H1 (cell line): ENCODE measurements around the gene ROM1. TPM values are rescaled to one million over a fixed set of nuclear protein-coding genes. Genes with fewer than 3 reads are reported as not detected.

Experiments used
- CTCF ChIA-PET: fragments of 300-600 bp; sonication (Branson Sonifier 250); formaldehyde crosslinking; loops from one replicate; lab custom pipeline; 2021; ENCODE audit not compliant: partially characterized antibody; lab: Charles Lee
- POLR2A ChIA-PET: fragments of 300-600 bp; sonication (Branson Sonifier 250); formaldehyde crosslinking; loops from one replicate; lab custom pipeline; 2021; ENCODE audit warnings: inconsistent platforms; ENCODE audit not compliant: partially characterized antibody; lab: Charles Lee
- DNase-seq, 2 experiments: peaks; one replicate each; pipeline versions ENCODE4 v3.0.0 to v3.0.0-alpha.2; 2010 to 2022; ENCODE audit warnings: low spot score in 2 of 2, low read depth in 1 of 2, mixed read lengths in 1 of 2
- FAIRE-seq: peaks from 2 replicates; lab custom pipeline; 2011; peaks lifted over from hg19 to GRCh38; lab: Jason Lieb, UNC
- H2AFZ ChIP-seq: 2 replicates; pipeline ENCODE4 v1.8.1; 2012; ENCODE audit warnings: low read length, inconsistent platforms
- H2AK5ac ChIP-seq: 2 replicates; pipeline ENCODE4 v1.6.1; 2013; ENCODE audit warnings: low read depth, low read length
- H2BK120ac ChIP-seq: replicated peaks from 2 replicates; pipeline ENCODE3; 2013; ENCODE audit warnings: low read depth, low read length, inconsistent platforms
- H2BK12ac ChIP-seq: 2 replicates; pipeline ENCODE4 v1.6.1; 2013; ENCODE audit warnings: low read depth, low read length
- H2BK15ac ChIP-seq: 2 replicates; pipeline ENCODE4 v1.6.1; 2013; ENCODE audit warnings: low read length
- H2BK20ac ChIP-seq: 2 replicates; pipeline ENCODE4 v1.6.1; 2013; ENCODE audit warnings: low read length
- H2BK5ac ChIP-seq: 2 replicates; pipeline ENCODE4 v1.6.1; 2013; ENCODE audit warnings: low read depth, low read length
- H3K14ac ChIP-seq: 2 replicates; pipeline ENCODE4 v1.6.1; 2013; ENCODE audit warnings: inconsistent platforms; ENCODE audit not compliant: insufficient read length
- H3K18ac ChIP-seq: 2 replicates; pipeline ENCODE4 v1.6.1; 2013; ENCODE audit warnings: low read length; ENCODE audit errors: extremely low read depth
- H3K23ac ChIP-seq: 2 replicates; pipeline ENCODE4 v1.6.1; 2013; ENCODE audit warnings: inconsistent platforms; ENCODE audit not compliant: insufficient read length
- H3K23me2 ChIP-seq: 2 replicates; pipeline ENCODE4 v1.6.1; 2013; ENCODE audit warnings: low read depth, low read length
- H3K27ac ChIP-seq: 2 replicates; pipeline ENCODE4 v1.6.1; 2011; ENCODE audit warnings: low read depth, low read length, inconsistent platforms
- H3K27me3 ChIP-seq, 4 experiments: replicated peaks in 1 of 4; 1 replicate in 1 of 4; 2 replicates in 3 of 4; pipeline versions ENCODE4 v1.6.1 to v1.8.1; 2011 to 2013; ENCODE audit warnings: low read length in 3 of 4, mild to moderate bottlenecking in 3 of 4, inconsistent platforms in 2 of 4, mixed read lengths in 2 of 4, moderate library complexity in 1 of 4; ENCODE audit not compliant: control insufficient read depth in 3 of 4, insufficient read depth in 3 of 4; ENCODE audit errors: extremely low read depth in 1 of 4
- H3K36me3 ChIP-seq, 4 experiments: 2 replicates each; pipeline versions ENCODE4 v1.6.1 to v1.8.1; 2011 to 2013; ENCODE audit warnings: mild to moderate bottlenecking in 4 of 4, low read length in 3 of 4, moderate library complexity in 2 of 4, control low read depth in 1 of 4, inconsistent platforms in 1 of 4; ENCODE audit not compliant: insufficient read depth in 4 of 4, control insufficient read depth in 2 of 4
- H3K4ac ChIP-seq: replicated peaks from 2 replicates; pipeline ENCODE3; 2013; ENCODE audit warnings: low read length, low read depth, mixed read lengths, inconsistent platforms; ENCODE audit not compliant: insufficient read length
- H3K4me1 ChIP-seq, 4 experiments: replicated peaks in 1 of 4; 1 replicate in 1 of 4; 2 replicates in 3 of 4; pipeline versions ENCODE4 v1.6.1 to v1.8.1; 2011 to 2013; ENCODE audit warnings: low read length in 3 of 4, inconsistent platforms in 2 of 4, mixed read lengths in 1 of 4; ENCODE audit not compliant: insufficient read depth in 4 of 4, control insufficient read depth in 3 of 4
- H3K4me2 ChIP-seq, 2 experiments: 2 replicates each; pipeline versions ENCODE4 v1.6.1 to v1.8.1; 2011 to 2013; ENCODE audit warnings: low read depth in 2 of 2, low read length in 2 of 2, control low read depth in 1 of 2, inconsistent platforms in 1 of 2, mild to moderate bottlenecking in 1 of 2; ENCODE audit not compliant: insufficient read depth in 1 of 2
- H3K4me3 ChIP-seq, 4 experiments: fragments of 200-600, 300-600 bp in 1 of 4; sonication (generic), shearing (Covaris generic), sonication (Bioruptor Twin) in 1 of 4; 2 replicates each; pipeline versions ENCODE4 v1.5.1 to v1.8.1; 2011 to 2016; ENCODE audit warnings: low read length in 4 of 4, low read depth in 3 of 4, control low read depth in 2 of 4, inconsistent platforms in 2 of 4, mild to moderate bottlenecking in 2 of 4, mixed read lengths in 1 of 4, moderate library complexity in 1 of 4; ENCODE audit not compliant: insufficient read depth in 2 of 4; ENCODE audit errors: extremely low read depth in 1 of 4
- H3K56ac ChIP-seq: replicated peaks from 2 replicates; pipeline ENCODE3; 2013; ENCODE audit warnings: low read depth, mild to moderate bottlenecking, mixed read lengths, low read length, inconsistent platforms; ENCODE audit not compliant: insufficient read length
- H3K79me1 ChIP-seq: 2 replicates; pipeline ENCODE4 v1.6.1; 2013; ENCODE audit warnings: low read depth, low read length, control low read depth
- H3K79me2 ChIP-seq, 2 experiments: 2 replicates each; pipeline versions ENCODE4 v1.6.1 to v1.8.1; 2012 to 2013; ENCODE audit warnings: low read length in 2 of 2, mild to moderate bottlenecking in 2 of 2, inconsistent platforms in 1 of 2; ENCODE audit not compliant: insufficient read depth in 2 of 2, control insufficient read depth in 1 of 2
- H3K9ac ChIP-seq, 4 experiments: replicated peaks in 1 of 4; 1 replicate in 1 of 4; 2 replicates in 3 of 4; pipeline versions ENCODE4 v1.6.1 to v1.8.1; 2011 to 2013; ENCODE audit warnings: low read depth in 3 of 4, low read length in 3 of 4, control low read depth in 2 of 4, mild to moderate bottlenecking in 2 of 4, moderate library complexity in 2 of 4, inconsistent platforms in 1 of 4; ENCODE audit errors: extremely low read depth in 1 of 4
- H3K9me3 ChIP-seq, 2 experiments: 2 replicates each; pipeline versions ENCODE4 v1.6.1 to v1.8.1; 2012 to 2013; ENCODE audit warnings: mild to moderate bottlenecking in 2 of 2, moderate library complexity in 2 of 2, control low read depth in 1 of 2, inconsistent platforms in 1 of 2, low read depth in 1 of 2, low read length in 1 of 2, mixed read lengths in 1 of 2; ENCODE audit not compliant: insufficient read depth in 2 of 2
- H4K20me1 ChIP-seq, 2 experiments: replicated peaks in 1 of 2; 2 replicates each; pipeline versions ENCODE3 to v1.8.1; 2011 to 2013; ENCODE audit warnings: inconsistent platforms in 2 of 2, low read length in 2 of 2, mild to moderate bottlenecking in 1 of 2; ENCODE audit not compliant: insufficient read depth in 2 of 2, control insufficient read depth in 1 of 2
- H4K5ac ChIP-seq: 2 replicates; pipeline ENCODE4 v1.6.1; 2013; ENCODE audit warnings: low read length, low read depth, mixed read lengths, inconsistent platforms; ENCODE audit not compliant: insufficient read length
- H4K8ac ChIP-seq: 2 replicates; pipeline ENCODE4 v1.8.0; 2013; ENCODE audit warnings: mild to moderate bottlenecking, moderate library complexity, low read length, inconsistent platforms; ENCODE audit not compliant: insufficient read depth; ENCODE audit errors: extremely low read depth
- H4K91ac ChIP-seq: replicated peaks from 2 replicates; pipeline ENCODE3; 2013; ENCODE audit warnings: low read length, mixed read lengths, inconsistent platforms; ENCODE audit not compliant: insufficient read length
- CEBPB ChIP-seq: IDR thresholded peaks from 2 replicates; pipeline ENCODE4 v1.6.1; 2012; ENCODE audit warnings: low read depth, low read length
- KDM1A ChIP-seq: fragments of 200-600, 300-600 bp; sonication (generic); IDR thresholded peaks from 2 replicates; pipeline ENCODE4 v1.7.1; 2016; ENCODE audit warnings: mild to moderate bottlenecking, low read length, borderline replicate concordance
- KDM4A ChIP-seq: IDR thresholded peaks from one replicate; pipeline ENCODE4 v1.7.1; 2012; ENCODE audit warnings: low read depth, mild to moderate bottlenecking, moderate library complexity, low read length, inconsistent platforms; ENCODE audit not compliant: severe bottlenecking
- RXRA ChIP-seq: IDR thresholded peaks from 2 replicates; pipeline ENCODE4 v1.6.1; 2011; ENCODE audit warnings: low read depth, mild to moderate bottlenecking, low read length, moderate library complexity; ENCODE audit not compliant: insufficient read depth
- WGBS, 2 experiments: shearing (Covaris generic) in 1 of 2; methylation state at CpG; one replicate each; pipeline versions ENCODE4 v1.1.6 to v1.1.7; 2013 to 2015; ENCODE audit warnings: low lambda C conversion rate in 2 of 2, mixed read lengths in 2 of 2, inconsistent platforms in 1 of 2, low coverage in 1 of 2, missing lambda C conversion rate in 1 of 2; ENCODE audit not compliant: insufficient replicate concordance in 2 of 2, insufficient coverage in 1 of 2, insufficient read length in 1 of 2; ENCODE audit errors: extremely low coverage in 1 of 2, missing lambda C conversion rate in 1 of 2; 5-methylcytosine and 5-hydroxymethylcytosine counted together
- long read RNA-seq, 2 experiments: library from RNA in 1 of 2; library from capped mRNA in 1 of 2; stranded (forward); transcript quantifications; one replicate each; pipeline ENCODE4 v2.0.0, GENCODE V29; 2021; ENCODE audit warnings: inconsistent platforms in 1 of 2
- polyA minus RNA-seq, 3 experiments: library from RNA; depleted of rRNA, polyadenylated mRNA; stranded (reverse); fragments of >200 nt; gene quantifications; 1 replicate in 2 of 3; 2 replicates in 1 of 3; pipeline ENCODE4 v1.2.3, GENCODE V29; 2011
- polyA plus RNA-seq, 7 experiments: library from polyadenylated mRNA; depleted of rRNA in 3 of 7; stranded (reverse) in 5 of 7; unstranded in 2 of 7; fragments of >200 nt in 5 of 7; fragments of 200-250 nt in 2 of 7; gene quantifications; 1 replicate in 5 of 7; 2 replicates in 1 of 7; 4 replicates in 1 of 7; pipeline versions ENCODE4 v1.2.1 to v1.2.3, GENCODE V29; 2011 to 2013; ENCODE audit warnings: missing spikeins in 2 of 7, mixed read lengths in 2 of 7
- total RNA-seq: library from RNA; stranded (reverse); fragmentation: NEBNext Ultra II Directional; extraction: Animal tissue kit (Norgen Biotek cat#: 25700); gene quantifications from 2 replicates; pipeline ENCODE4 v1.2.1, GENCODE V29; 2021
- TF ChIP-seq, protein P1 (sequence below): IDR thresholded peaks from 2 replicates; pipeline ENCODE4 v1.6.1; 2011; ENCODE audit warnings: low read depth, mild to moderate bottlenecking, low read length; ENCODE audit not compliant: insufficient read depth

Gene ROM1, protein sequence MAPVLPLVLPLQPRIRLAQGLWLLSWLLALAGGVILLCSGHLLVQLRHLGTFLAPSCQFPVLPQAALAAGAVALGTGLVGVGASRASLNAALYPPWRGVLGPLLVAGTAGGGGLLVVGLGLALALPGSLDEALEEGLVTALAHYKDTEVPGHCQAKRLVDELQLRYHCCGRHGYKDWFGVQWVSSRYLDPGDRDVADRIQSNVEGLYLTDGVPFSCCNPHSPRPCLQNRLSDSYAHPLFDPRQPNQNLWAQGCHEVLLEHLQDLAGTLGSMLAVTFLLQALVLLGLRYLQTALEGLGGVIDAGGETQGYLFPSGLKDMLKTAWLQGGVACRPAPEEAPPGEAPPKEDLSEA
- total RNA-seq (0.55 and 2.2 TPM in 2 replicates), polyA plus RNA-seq (2011; rRNA removed) (0.86 and 0.91 TPM in 2 replicates), polyA minus RNA-seq (2011; rRNA and poly(A)+ RNA removed) (1.7 TPM in 1 of 2 replicates, not detected in the other)
- polyA plus RNA-seq (2011; cell fraction: cytosol; rRNA removed): 1.0 TPM
- polyA plus RNA-seq (2011; cell fraction: nucleus; rRNA removed): 1.1 TPM
- 1.8 to 2.8 TPM (median 2.1 TPM) in 4 replicates for polyA plus RNA-seq (2012, experiment 1 of 2)
- 1.3 TPM for polyA plus RNA-seq (2012, experiment 2 of 2)
- 0.55 TPM for polyA plus RNA-seq (2013, experiment 1 of 2)
- polyA plus RNA-seq (2013, experiment 2 of 2): 0.64 TPM
- not detected for polyA minus RNA-seq (2011; cell fraction: cytosol; rRNA and poly(A)+ RNA removed)
- polyA minus RNA-seq (2011; cell fraction: nucleus; rRNA and poly(A)+ RNA removed): not detected
- long read RNA-seq, experiment 1, partial matches to known transcripts: 0 of 2 reads
- long read RNA-seq, experiment 1, other reads (novel, unspliced or antisense): 0 of 2 reads
- long read RNA-seq, experiment 2, partial matches to known transcripts: 0 of 6 reads
- long read RNA-seq, experiment 2, other reads (novel, unspliced or antisense): 5 of 6 reads

DNA sequence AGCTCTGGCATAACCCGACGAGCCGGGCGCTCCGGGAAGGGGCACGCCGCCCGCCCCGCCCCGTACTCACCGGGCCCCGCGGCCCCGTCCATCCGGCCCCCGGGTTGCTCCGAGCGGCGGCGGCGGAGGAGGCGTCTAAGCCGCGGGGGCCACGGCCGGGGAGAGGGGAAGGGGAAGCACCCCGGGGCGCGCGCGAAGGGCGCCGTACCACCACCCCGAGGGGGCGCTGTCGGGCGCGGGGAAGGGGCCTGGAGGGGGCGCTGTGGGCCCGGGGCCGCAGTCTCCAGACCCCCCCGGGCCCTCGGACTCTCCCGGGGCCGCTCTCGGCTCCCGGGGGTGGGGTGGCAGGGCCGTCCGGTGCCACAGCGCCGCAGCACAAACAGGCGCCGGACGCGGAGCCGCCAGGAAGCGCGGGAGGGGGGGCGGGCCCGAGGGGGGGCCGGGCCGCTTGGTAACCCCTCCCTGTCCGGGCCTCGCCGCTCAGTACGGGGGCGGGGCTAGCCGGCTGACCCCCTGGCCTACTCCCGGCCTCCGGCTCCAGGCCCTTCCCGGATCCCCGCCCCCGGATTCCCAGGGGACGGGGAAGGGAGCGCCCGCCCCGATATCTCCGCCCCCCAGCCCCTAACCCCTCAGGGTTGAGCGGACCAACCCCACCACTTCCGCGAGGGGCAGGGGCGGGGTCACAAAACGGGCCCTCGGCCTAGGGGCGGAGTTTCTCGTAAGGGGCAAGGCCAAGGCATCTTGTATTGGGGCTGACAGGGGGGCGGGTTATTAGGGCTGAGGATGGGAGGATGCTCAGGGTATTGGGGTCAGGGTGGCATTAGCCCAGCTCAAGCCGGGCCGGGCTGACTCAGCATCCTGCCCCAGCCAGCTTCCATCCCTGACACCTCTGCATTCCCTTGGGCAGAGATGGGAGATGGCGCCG, at the start of gene ROM1, which contains the start of gene EML3:
Gene ROM1 (plus strand): TSS at position 892 of the 925 bp plus-strand sequence. CDS start 25 bp downstream, at position 917.
Gene EML3 (minus strand): TSS at position 410 of the 925 bp plus-strand sequence. CDS start 318 bp downstream, at position 92.
- ChIA-PET CTCF (interaction anchor here (0.7 to 10.2 kb wide), 22 partner anchors 8 to 188 kb away, joined by 3 to 97 read pairs (median 4); partner anchors contain the start of genes B3GAT3, C11orf98, CSKMT and EEF1G), POLR2A (interaction anchor here (0.9 to 15.8 kb wide), 16 partner anchors 8 to 243 kb away, joined by 3 to 235 read pairs (median 6); partner anchors contain the start of genes B3GAT3, BSCL2, C11orf98 and CSKMT)
- WGBS, 2 experiments: 13% methylated on average over 18 of the region's 91 CpGs; no CpG with 5 or more reads in 1 of the 2 experiments
- H3K79me2 ChIP-seq: no peaks in the 10 kb centered on the region
- DNase-seq: peak; percentile 85 to 94
- no peak within 1 kb of the TSS; a peak in 1 of 7 replicates for H3K9ac ChIP-seq
- H3K9me3 ChIP-seq: no peaks in the 10 kb centered on the region
- peaks cover 0 to 19% (median 12%) of the 10 kb centered on the region in 4 experiments; a peak in 6 of 7 replicates for H3K4me1 ChIP-seq
- H3K23me2 ChIP-seq: peaks cover 9% of the 10 kb centered on the region; the same call in 1 of the 2 replicates
- H3K18ac ChIP-seq: peak within 1 kb of the TSS; percentile 83
- peak within 1 kb of the TSS; percentile 71 for H4K91ac ChIP-seq
- H4K8ac ChIP-seq: peak within 1 kb of the TSS; percentile 45
- no peak within 1 kb of the TSS for H2BK20ac ChIP-seq
- H2BK120ac ChIP-seq: no peak within 1 kb of the TSS
- H3K27ac ChIP-seq: no peak within 1 kb of the TSS
- no peak within 1 kb of the TSS for H3K14ac ChIP-seq
- H3K36me3 ChIP-seq: no peaks in the 10 kb centered on the region; a peak in 2 of 8 replicates
- peak within 1 kb of the TSS; percentile 17 for H3K56ac ChIP-seq
- peak within 1 kb of the TSS; percentile 48 to 73 (median 58) for H3K4me3 ChIP-seq
- H2BK5ac ChIP-seq: peak within 1 kb of the TSS; percentile 71; the same call in 1 of the 2 replicates
- H2AFZ ChIP-seq: peak within 1 kb of the TSS; percentile 86
- peak within 1 kb of the TSS; percentile 89 to 91 for H3K4me2 ChIP-seq
- H3K4ac ChIP-seq: no peak within 1 kb of the TSS
- 0 out of 2 replicates have a peak within 1 kb of the TSS, but pooled peaks have one; percentile 88 for H2BK15ac ChIP-seq
- 0 out of 2 replicates have a peak within 1 kb of the TSS, but pooled peaks have one; percentile 39 for H2BK12ac ChIP-seq
- no peak for FAIRE-seq
- no peak within 1 kb of the TSS for H2AK5ac ChIP-seq
- H3K79me1 ChIP-seq: no peaks in the 10 kb centered on the region
- H3K27me3 ChIP-seq: peaks cover 0 to 3% (median 2%) of the 10 kb centered on the region in 4 experiments; a peak in 1 of 7 replicates
- no peaks in the 10 kb centered on the region for H4K20me1 ChIP-seq
- peak within 1 kb of the TSS; percentile 15 for H4K5ac ChIP-seq
- no peak within 1 kb of the TSS for H3K23ac ChIP-seq
- TF ChIP-seq, protein P1, sequence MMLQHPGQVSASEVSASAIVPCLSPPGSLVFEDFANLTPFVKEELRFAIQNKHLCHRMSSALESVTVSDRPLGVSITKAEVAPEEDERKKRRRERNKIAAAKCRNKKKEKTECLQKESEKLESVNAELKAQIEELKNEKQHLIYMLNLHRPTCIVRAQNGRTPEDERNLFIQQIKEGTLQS: peak; percentile 65
- 0 out of 2 replicates have a peak, but pooled peaks have one; percentile 40 for TF ChIP-seq RXRA
- TF ChIP-seq CEBPB: no peak
- TF ChIP-seq KDM4A: peak; percentile 37
- TF ChIP-seq KDM1A: no peak
